ENCODE results near the gene STK40.
A peak's percentile ranks its signal among the peaks of the same experiment; 100 is the strongest.

The STK40 gene

DNA sequence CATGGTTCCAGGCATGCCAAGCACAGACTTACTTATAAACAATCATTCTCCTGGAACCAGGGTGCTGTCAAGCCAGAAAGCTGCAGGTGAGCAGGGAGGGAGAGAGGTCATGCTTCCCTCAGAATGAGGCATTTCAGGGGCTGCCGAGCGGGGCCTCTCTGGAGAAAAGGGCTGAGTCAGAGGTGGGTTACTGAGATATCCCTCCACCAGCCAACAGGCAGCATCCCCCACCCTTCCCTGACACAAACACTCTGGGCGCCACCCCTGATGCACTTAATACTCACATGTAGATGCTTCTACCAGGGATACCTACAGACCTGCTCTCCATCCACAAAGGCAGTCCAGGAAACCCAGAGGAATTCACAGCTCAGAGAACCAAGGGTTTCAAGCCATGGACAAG is 13.1 kb downstream of the STK40 start:
- DNase-seq (ENCODE audit: low read depth): no peak

DNA sequence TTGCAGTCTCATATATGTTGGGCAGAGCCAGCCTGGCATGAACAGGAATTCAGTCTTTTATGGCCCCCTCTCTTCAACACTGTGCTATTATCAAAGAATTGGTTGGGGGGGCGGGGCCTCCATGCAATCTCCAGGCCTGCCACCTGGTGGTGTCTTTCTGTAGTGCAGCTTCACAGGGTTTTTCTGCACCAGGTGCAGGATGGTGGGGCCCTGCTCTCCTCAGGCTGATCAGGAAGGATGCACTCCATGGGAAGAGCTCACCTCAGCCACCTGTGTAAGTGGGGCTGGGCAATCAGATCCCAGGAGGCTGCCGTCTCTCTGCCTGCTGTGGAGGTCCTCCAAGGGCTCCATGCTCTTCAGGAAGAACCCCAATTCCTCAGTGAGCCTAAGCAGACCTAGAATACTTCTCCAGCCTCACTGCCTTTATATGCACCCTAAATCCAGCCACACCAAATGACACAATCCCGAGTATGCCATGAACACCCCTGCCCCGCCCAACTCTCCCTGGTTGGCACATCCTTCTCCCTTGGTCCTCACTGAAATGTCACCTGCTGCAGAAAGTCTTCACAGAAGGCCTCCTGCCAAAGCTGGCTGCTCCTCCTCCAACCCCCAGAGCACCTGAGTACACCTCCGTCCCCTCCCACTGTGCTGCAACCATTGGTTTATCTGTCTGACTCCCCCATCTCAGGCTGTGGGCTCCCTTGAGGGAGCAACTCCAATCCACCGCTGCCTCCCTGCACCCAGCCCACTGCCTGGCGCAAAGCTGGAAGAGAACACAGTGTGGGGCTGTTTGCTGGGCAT is 16.5 kb downstream of the STK40 start:
- DNase-seq (ENCODE audit: low read depth): peak; percentile 72

- no peak for DNase-seq (ENCODE audit: low read depth)
Observed at GRCh38 chr1:36367798-36368197, 17.9 kb downstream of the STK40 start.

DNA sequence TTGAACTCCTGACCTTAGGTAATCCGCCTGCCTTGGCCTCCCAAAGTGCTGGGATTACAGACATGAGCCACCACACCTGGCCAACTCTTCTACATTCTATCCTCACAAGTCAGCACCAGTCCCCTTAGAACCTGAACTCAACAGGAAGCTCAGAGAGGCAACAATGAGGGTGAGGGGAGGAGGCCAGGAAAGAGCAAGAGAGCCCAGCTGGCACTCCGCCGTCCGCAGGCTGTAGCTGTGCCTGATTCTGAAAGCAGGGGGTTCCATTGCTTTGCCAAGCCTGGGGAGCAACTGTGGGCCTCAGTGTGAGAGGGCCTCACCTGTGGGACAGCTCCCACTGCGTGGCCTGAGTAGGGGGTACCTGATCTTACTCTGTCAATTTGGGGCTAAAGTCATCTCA is 18.7 kb downstream of the STK40 start:
- DNase-seq (ENCODE audit: low read depth): no peak

GRCh38 chr1:36366091-36366661 is 19.5 kb downstream of the STK40 start:
- peak; percentile 25 for DNase-seq (ENCODE audit: low read depth)

DNA sequence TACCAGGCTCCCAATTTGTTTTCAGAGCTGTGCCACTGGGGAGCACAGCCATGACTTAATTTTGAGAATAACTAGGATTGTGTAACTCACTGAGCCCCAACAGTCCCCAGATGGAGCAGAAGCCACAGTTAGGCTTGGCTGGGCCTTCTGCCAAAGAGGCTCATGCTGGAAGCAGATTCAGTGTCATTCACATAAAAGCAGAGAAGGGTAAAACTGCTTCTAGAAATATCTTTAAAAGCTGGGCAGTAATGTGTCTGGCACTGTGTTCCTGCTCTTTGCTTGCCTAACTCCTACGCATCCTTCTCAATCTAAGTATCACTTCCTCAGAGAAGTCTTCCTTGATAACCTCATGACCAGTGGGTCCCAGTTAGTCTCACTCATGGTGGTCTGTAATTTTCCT is 20.3 kb downstream of the STK40 start:
- DNase-seq (ENCODE audit: low read depth): no peak

DNA sequence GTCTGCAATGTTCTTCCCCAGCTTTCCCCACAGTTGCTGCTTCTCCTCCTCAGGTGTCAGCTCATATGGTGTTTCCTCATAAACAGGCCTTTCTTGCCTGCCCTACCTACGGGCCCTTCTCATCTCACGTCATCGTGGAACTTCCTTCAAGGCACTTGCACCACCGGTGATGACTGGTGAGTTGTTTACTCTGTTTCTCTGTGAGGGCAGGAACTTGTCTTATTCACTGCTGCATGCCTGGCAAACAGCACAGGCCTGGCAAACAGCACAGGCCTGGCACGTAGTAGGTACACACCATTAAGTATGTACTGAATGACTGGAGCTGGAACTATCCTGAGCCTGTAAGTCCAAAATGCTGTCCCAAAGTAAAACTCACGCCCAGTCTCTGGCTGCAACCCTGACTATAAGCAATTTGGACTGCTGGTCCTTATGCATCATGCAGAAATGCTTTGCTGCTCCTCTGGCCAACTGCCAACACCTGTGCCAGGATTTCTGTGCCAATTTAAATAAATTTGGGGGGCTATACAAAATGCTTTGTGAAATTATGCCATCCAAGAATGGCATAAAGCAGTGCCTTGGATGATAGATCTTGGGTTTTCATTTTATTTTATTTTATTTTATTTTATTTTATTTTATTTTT is 25.7 kb downstream of the STK40 start:
- no peak for DNase-seq (ENCODE audit: low read depth)

DNA sequence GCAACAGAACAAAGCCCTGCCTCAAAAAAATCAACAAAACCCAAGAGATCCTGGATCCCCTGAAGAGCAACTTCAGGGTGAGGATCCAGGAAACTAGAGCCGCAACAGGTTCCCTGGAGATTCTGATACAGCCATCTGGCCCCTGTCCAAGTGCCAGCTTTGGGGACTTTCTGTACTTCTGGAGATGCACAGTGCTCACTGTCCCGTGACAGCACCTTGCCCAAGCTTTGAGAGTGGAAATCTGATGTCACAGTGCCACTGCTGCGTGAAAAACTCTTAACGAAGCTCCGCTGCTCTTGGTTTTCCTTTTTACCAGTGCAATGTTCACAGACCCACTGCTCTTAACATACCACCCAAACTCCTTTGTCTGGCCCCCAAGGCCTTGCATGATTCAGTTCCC is 26.3 kb downstream of the STK40 start:
- no peak for DNase-seq (ENCODE audit: low read depth)

GRCh38 chr1:36358514-36359084 is 27.1 kb downstream of the STK40 start:
- DNase-seq (ENCODE audit: low read depth): no peak

DNA sequence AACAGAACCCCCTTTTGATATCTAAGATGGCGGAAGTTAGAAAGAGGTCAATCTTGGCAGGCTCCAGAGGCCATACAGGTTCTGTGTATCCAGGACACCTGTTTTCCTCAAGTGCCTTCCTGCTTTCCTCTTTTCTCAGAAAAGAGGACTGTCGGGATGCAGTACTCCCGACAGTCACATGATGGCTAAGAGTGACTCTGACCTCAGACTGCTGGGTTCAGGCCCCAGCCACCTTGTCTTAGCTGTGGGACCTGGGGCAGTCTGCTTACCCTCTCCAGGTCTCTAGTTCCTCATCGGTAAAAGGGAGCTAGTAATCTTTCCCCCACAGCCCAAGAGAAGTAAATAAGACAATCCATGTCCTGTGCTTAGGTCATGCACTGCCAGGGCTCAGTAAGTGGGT is 29.9 kb downstream of the STK40 start:
- no peak for DNase-seq (ENCODE audit: low read depth)

GRCh38 chr1:36354486-36354885 is 31.2 kb downstream of the STK40 start:
- no peak for DNase-seq (ENCODE audit: low read depth)

DNA sequence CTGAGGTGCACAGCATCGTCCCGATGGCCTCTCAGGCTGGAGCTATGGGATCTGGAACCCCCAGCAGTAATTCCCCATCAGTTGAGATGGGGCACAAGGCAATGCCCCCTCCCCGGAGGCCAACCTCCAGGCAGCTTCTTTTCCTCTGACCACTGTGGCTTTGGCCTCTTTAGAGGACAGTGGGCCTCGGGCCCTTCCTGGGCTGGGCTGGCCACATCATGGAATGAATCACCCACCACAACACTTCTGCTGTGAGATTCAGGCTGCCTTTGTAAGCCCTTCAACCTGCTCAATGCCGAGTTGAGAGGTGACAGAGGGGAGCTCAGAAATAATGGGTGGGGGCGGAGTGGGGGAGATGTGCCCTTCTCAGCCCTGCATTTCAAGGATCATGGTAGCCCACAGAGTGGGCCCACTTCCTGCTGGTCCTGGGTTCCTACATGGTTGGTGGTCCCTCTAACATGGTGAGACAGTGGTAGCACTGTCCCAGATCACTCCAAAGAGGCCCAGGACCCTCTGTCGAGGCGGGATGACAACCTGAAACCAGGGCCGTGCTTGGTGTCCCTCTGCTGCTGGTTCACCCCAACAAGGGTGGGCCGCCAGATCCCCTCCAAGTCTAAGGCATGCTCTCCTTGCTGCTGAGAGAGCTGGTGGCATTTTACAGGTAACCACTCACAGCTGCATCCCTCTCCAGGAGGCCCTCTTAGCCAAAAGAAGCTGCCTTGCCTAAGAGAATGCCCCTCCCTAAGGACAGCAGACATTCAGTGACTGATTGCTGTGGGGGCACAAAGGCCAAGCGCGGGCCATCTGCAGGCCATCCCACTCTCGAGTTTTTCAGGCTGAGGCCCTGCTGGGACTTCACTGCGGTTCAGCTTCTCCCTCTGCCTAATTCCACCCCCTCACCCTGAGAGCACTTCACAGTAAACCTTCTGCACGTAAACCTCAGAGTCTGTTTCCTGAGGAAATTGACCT is 32.5 kb downstream of the STK40 start:
- no peak for DNase-seq (ENCODE audit: low read depth)

DNA sequence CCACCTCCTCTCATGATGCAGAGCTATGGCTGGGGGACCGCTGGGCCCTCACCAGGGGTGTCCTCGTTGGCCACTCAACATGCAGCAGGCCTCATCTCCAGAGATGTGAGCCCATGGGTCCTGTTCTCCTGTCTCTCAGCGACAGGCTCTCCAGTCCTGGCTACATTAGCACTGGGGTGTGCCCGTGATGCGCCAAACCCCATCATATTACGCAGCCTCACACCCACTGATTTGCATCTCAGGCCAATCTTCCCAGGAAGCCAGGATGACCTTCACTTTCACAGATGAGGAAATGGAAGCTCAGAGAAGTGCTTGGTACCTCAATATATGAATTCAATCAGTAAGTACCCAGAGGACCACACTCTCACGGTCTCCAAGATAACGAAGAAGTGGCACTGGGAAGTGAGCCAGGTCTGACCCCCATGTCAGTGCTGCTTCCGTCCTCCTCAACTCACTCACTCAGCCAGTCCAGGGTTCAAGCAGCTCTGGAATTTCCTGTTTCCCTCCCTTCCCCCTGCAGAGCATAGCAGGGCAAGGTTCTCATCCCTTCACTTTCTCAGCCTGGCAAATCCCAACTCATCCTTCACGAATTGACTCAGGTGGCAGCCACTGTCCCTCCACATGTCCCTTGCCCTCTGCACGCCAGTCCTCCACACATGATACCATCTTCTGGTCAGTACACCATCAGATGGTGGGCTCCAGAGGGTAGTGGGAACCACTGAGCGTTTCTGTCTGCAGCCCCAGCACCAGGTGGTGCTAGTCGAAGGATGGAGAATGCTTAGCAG is 33.4 kb downstream of the STK40 start:
- no peak for DNase-seq (ENCODE audit: low read depth)

DNA sequence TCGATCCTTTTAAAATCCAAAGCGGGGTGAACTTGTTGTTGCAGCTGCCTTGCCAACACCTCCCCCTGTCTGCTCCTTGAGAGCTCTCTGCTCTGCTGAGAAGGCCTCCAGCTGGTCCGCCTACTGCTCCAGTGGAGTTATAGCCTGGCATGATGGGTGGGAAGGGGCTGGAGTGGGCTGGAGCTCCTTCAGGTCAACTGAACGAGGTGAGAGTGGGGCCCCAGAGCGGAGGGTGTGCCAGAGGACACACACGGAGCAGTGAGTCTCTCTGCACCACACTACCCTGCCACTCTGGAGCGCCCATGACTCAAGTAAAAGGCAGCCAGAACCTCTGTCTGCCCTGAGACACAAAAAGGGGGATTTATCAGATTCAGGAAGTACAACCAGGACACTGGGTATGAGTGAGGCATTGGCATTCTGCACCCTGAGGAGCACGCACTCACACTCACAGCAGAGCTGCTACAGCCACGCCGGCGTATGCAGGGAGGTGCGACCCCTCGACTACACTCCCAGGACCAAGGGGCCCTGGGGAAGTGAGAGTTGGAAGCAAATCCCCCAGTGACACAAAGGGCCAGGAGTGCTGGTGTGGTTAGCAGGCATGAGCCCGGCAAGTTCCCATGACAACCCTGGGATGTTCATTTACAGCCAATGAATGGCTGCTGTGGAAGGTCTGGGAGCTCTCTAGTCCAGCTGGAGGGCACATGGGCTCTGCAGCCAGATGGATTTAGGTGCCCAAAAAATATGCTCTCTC is 34.3 kb downstream of the STK40 start:
- no peak for DNase-seq (ENCODE audit: low read depth)

DNA sequence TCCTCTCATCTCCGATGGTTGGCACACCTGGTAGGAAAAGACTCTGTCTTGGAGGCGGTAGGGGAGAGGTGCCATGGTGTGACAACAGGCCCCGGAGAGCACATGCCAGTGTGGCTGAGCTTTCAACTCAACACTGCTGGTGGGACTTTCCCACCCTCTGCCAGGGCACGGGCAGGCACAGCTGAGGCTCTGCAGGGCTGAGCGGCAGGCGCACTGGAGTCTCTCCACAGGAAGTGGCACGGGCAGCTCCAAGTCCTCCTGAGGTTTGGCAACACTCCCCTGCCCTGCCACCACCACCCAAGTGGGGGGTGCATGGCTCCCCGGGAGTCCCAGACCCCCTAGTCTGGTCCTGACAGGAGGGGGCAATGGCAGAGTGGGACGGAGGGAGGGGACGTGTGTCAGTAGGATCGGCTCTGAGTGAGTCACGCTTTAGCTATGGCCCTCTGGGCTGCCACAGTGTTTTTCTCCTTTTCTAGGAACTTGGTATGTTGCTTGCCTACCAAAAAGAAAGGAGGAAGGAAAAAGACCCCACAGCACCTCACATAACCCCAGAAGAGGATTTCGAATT is 35.0 kb downstream of the STK40 start:
- DNase-seq (ENCODE audit: low read depth): peak; percentile 49

GRCh38 chr1:36349839-36350238 is 35.9 kb downstream of the STK40 start:
- DNase-seq (ENCODE audit: low read depth): no peak

DNA sequence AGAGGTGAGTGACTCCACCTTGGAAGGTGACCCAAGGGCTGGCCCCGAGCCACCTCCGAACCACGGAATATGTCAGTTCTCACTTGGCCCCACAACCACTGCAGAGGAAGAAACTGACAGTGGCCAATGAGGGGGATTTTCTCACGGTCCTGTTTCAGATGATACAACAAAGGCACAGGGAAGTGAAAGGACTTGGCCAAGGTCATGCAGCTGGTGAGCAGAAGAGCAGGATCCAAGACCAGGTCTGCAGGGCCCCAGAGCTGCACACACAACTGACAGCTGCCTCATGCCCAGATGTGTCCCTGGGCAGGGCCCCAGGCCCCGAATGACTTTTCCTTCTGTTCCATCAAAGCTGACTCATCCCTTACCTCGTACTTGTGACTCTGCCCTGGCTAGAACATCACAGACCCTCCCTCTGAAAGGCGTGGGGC is 36.5 kb downstream of the STK40 start:
- no peak for DNase-seq (ENCODE audit: low read depth)

DNA sequence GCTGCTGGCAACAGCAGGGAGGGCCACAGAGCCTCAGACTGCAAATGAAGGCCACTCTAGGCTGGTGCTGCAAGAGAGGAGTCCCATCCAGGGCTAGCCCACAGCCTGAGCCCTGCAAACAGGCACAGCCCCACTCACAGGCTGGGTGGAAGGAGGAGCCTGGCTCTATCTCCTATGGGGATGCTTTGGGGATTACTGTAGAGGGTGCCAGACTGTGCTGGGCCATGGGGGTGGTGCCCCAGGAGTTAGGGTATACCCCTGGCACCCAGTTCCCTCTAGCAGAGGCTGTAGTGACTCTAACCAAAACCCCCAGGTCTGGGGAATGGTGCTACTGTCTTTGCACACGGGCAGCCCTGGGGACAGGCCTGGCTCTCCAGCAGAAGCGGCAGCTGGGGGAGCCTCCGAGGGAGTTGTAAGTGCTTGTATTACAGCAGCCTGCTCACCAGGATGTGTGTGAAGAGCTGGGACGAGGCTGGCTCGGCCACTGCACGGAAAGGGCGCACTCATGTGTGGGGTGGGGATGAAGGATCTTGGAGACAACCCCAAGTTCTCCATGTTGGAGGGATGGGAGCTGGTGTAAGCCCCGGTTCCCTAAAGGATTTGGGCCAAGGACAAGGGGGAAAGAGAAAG is 38.9 kb downstream of the STK40 start:
- DNase-seq (ENCODE audit: low read depth): no peak

DNA sequence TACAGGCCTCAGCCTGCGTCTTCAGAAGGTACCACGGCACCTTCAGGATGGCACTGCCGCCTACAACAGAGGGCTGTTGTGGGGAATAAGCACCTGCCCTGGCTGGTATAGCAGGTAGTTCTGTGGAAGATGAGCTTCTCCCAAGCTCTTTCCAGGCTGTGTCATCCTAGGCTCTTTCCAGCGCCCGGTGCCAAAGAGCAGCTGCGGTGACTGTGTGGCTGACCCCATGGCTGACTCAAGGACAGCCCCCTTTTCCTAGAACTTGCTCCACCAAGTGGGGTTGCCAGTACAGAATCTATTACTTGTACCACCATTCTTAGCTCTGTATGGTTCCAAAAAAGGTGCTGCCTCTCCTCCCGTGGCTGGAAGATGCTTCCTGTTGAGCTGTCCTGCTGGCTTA is 40.4 kb downstream of the STK40 start:
- no peak for DNase-seq (ENCODE audit: low read depth)

- no peak for DNase-seq (ENCODE audit: low read depth)
Observed at GRCh38 chr1:36344395-36344680, 41.4 kb downstream of the STK40 start.
